ENCODE measurements around the gene ZNF668.

GRCh38 chr16:31020536-31020935 lies 53.5 kb downstream of the ZNF668 start:
- TF ChIP-seq CTCF (IDR thresholded peaks at IDR 0.05): no peak
- TF ChIP-seq POLR2A (IDR thresholded peaks at IDR 0.05; ENCODE audit: low read length): no peak
- TF ChIP-seq KDM5A (IDR thresholded peaks at IDR 0.05): no peak
- no peak for TF ChIP-seq HMGXB4 (CRISPR knock-in tag; IDR thresholded peaks at IDR 0.05; ENCODE audit: borderline replicate concordance)
- TF ChIP-seq EP300 (IDR thresholded peaks at IDR 0.05): no peak
- TF ChIP-seq PBX3 (IDR thresholded peaks at IDR 0.05): no peak
- TF ChIP-seq, protein P1, sequence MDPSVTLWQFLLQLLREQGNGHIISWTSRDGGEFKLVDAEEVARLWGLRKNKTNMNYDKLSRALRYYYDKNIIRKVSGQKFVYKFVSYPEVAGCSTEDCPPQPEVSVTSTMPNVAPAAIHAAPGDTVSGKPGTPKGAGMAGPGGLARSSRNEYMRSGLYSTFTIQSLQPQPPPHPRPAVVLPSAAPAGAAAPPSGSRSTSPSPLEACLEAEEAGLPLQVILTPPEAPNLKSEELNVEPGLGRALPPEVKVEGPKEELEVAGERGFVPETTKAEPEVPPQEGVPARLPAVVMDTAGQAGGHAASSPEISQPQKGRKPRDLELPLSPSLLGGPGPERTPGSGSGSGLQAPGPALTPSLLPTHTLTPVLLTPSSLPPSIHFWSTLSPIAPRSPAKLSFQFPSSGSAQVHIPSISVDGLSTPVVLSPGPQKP (IDR thresholded peaks at IDR 0.05; ENCODE audit: low read depth, low read length): no peak
- no peak for TF ChIP-seq CBX2 (IDR thresholded peaks at IDR 0.05; ENCODE audit: borderline replicate concordance, low read depth)
- TF ChIP-seq, protein P2, sequence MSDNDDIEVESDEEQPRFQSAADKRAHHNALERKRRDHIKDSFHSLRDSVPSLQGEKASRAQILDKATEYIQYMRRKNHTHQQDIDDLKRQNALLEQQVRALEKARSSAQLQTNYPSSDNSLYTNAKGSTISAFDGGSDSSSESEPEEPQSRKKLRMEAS (IDR thresholded peaks at IDR 0.05): no peak
- TF ChIP-seq NR3C1 (IDR thresholded peaks at IDR 0.05): no peak
- TF ChIP-seq ZFP36 (IDR thresholded peaks at IDR 0.05; ENCODE audit: borderline replicate concordance, partially characterized antibody): no peak
